ENCODE results near the gene SQSTM1.

The SQSTM1 gene

GRCh38 chr5:179874536-179875292 is 54.0 kb downstream of the SQSTM1 start:
- DNase-seq = no peak

- DNase-seq = no peak
Observed at GRCh38 chr5:179875741-179876609, 55.3 kb downstream of the SQSTM1 start.

GRCh38 chr5:179876610-179876952 is 55.9 kb downstream of the SQSTM1 start:
- no peak for DNase-seq

- no peak for DNase-seq
Observed at GRCh38 chr5:179878222-179879002, 57.7 kb downstream of the SQSTM1 start.

GRCh38 chr5:179879003-179879689 is 58.4 kb downstream of the SQSTM1 start:
- DNase-seq = no peak

GRCh38 chr5:179879690-179880010 is 58.9 kb downstream of the SQSTM1 start:
- no peak for DNase-seq

- no peak for DNase-seq
Observed at GRCh38 chr5:179880066-179880650, 59.5 kb downstream of the SQSTM1 start.

- DNase-seq = no peak
Observed at GRCh38 chr5:179880848-179881590, 60.3 kb downstream of the SQSTM1 start.

GRCh38 chr5:179882338-179882737 is 61.6 kb downstream of the SQSTM1 start:
- DNase-seq = no peak

GRCh38 chr5:179883163-179883562 is 62.5 kb downstream of the SQSTM1 start:
- no peak for DNase-seq

- DNase-seq = no peak
Observed at GRCh38 chr5:179885491-179886090, 64.9 kb downstream of the SQSTM1 start.

GRCh38 chr5:179886190-179886911 is 65.6 kb downstream of the SQSTM1 start:
- DNase-seq = no peak

- DNase-seq = no peak
Observed at GRCh38 chr5:179887095-179887494, 66.4 kb downstream of the SQSTM1 start.

All from stimulated activated naive CD4-positive, alpha-beta T cell (primary cell).